B cell (primary cell): Measurements from ENCODE around the gene TRABD2B.

Source experiments
- CTCF ChIP-seq: fragments of 200-600 bp; IDR thresholded peaks from one replicate; pipeline ENCODE4 v1.8.0; 2022; ENCODE audit warnings: antibody characterized with exemption, mild to moderate bottlenecking
- EZH2 ChIP-seq: IDR thresholded peaks from 2 replicates; pipeline ENCODE4 v1.6.1; 2012; ENCODE audit warnings: borderline replicate concordance, low read depth, mild to moderate bottlenecking, moderate library complexity, low read length; ENCODE audit not compliant: insufficient read depth, poor library complexity, severe bottlenecking

GRCh38 chr1:48019714-48020315, 22.6 kb upstream of the TRABD2B start:
- TF ChIP-seq CTCF = no peak
- no peak for TF ChIP-seq EZH2
